ENCODE data around the gene GPC5.

GPC5 gene

DNA sequence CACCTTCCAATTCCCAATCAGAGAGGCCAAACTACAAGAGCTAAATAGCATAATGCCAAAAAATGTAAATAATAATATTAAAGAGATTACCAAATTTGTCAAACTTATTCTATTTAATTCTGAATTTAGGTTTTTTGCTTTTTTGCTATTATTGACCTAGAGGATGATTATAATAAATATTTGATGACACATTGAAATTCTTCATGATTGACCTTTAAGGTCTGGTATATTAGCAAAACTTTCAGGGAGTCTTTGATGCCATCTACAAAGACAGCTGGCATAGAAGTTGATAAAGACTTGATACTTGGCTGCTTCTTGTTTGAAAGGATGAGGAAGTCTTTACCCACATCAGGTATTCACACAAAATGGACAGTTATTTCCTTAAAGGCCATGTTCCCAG lies 1168.3 kb downstream of the GPC5 start:
- no peak for DNase-seq (ENCODE audit: low read depth)

DNA sequence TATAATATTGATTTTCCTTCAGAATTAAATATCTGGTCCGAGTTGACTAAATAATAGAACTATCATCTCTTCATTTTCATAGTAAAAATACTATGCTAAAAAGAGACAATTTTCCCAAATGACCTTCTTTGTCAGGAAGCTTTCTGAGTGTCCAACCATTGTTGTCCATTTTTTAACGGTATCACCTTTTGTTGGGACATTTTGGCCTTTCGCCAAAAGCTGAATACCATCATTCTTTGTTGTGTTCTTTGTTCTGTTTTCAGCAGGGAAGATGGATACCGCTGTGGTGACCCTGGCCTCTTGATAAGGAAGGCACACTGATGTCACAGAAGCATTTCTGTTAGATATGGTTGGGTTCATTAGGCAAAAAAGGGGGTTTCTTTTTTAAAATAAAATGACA lies 1173.8 kb downstream of the GPC5 start:
- no peak for DNase-seq (ENCODE audit: low read depth)

DNA sequence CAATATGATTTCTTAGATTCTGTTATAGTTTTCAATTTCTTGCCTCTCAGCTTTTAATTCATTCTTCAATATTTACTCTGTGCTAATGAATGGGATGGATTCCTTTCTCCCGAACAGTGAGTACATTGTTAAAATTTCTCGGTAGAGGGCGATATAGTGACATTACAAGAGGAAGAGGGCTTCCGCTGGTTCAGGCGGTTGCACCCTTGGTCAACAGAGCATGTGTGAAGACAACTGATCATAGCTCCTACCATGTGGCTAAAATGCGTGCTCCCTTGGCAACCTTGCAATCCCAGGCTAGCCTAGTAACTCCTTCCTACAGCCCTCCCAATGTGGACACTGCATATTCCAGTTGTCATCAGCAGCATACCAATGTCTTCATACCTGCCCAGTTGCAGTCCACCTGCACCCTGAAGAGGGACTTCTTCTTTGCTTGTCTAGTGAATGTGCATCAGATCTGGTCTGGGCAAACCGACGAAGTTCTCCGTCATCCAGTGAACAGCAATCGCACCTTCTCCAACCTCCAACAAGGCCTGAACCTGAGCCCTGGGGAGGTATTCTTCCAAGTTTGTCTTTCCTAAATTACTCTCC lies 1175.1 kb downstream of the GPC5 start:
- DNase-seq (ENCODE audit: low read depth), result no peak

DNA sequence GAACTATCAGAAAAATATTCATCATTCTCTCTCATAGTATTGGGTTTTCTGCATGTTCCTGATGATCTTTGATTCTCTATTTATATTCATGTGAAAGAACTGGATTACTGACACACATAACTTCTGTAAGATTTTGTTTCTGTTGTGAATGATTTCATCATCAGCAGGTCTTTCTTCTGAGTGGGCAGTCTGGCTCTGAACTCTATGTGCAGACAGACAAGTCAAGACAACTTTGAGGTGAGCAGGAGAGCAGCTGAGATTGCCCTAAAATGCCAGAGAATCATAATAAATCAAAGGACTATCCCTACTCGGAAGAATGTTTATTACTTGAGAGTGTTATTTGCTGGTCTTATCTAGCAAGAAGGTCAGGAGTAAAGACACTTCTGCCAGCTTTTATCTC lies 1176.1 kb downstream of the GPC5 start:
- DNase-seq (ENCODE audit: low read depth), result no peak

DNA sequence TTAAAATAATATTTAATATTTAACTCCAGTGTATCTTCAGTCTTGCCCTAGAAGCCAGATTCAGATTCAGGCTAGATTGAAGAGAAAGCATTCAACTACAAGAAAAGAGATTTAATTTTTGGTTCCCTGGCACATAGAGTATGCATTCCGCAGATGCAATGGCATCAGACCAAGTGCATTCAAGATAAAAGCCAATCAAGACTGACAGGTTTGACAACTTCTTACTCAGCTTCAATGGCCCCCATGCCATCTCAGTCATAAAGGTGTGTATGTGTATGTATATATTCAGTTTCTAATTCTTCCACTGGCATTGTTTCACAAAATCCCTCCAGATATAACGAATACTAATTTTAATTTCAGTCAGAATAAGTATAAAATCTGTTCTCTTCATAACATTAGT lies 1177.4 kb downstream of the GPC5 start:
- no peak for DNase-seq (ENCODE audit: low read depth)

DNA sequence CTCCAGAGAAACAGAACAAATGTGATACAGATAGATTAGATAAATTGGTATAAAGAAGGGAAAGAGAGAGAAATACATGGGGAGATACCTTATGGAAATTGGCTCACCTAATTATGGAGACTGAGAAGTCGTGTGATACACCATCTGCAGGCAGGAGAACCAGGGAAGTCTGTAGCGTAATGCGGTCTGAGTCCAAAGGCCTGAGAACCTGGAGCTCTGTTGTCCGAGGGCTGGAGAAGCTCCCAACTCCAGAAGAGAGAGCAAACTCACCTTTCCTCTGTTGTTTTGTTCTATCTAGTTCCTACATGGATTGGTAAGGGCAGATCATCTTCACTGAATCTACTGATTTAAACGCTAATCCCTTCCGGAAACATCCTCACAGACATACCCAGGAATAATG lies 1179.9 kb downstream of the GPC5 start:
- no peak for DNase-seq (ENCODE audit: low read depth)

DNA sequence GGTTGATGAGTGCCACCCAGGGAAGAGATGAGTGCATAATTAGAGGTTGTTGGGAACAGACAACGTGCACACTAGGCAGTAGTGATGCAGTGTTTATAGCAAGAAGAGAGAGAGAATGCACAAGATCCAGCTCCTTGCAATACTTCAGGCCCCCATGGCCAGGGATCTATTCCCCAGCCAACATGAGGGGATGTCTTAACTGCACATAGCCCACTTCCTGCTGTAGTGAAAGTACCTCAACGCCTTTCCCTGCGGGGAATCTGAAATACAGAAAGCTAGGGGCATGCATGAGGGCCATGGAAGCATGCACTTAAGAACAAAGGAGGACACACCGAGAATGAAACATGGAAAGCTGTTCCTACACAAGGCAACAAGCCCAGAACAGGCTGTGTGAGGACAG lies 1191.5 kb downstream of the GPC5 start:
- DNase-seq (ENCODE audit: low read depth), result no peak

DNA sequence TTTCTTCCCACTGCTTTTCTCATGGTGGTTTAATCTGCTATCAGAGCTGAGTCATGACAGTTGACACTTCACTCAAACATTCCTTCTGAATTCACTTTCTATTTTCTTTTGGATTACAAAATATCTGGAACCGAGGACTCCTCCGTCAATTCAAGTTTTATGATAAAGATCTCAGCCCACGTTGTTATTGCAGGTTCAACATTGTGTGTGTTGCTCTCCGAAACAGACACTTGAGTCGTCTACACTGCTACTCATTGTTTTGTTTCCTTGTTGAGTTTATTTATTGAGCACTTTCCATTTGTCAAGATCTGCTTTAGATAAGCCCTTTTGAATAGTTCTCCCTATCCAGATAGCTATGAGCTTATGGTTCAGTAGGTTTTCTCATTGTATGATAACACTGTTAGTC lies 1192.1 kb downstream of the GPC5 start:
- no peak for DNase-seq (ENCODE audit: low read depth)

DNA sequence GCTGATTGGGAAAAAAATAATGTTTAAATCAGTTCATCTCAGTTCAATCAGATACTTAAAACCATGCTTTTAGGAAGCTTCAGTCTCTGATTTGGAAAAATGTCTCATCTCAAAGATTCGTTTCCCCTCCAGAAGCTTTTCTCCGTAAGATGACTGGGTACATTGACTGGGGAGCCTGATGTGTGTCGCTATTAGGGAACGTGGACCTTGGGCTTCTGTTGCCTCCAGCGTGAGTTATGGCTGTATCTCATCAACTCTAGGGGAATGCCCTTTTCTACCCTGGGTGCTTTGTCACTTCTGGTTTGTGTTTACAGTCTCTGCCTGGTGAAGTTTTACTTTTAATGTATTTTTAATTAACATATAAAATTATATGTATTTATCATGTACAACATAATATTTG lies 1192.7 kb downstream of the GPC5 start:
- DNase-seq (ENCODE audit: low read depth), result no peak

DNA sequence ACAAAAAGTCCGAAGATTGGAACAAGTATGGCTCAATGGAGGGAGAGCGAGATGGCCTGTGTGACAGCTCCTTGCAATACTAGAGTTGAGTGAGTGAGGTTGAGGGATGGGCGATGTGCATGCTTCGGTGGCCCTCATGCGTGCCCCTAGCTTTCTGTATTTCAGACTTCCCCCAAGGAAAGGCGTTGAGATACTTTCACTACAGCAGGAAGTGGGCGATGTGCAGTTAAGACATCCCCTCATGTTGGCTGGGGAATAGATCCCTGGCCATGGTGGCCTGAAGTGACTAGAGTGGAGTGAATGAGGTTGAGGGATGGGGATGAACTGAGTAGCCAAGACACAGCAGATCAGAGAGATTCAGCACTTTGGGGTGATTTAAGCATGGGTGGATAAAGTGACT lies 1194.3 kb downstream of the GPC5 start:
- no peak for DNase-seq (ENCODE audit: low read depth)

DNA sequence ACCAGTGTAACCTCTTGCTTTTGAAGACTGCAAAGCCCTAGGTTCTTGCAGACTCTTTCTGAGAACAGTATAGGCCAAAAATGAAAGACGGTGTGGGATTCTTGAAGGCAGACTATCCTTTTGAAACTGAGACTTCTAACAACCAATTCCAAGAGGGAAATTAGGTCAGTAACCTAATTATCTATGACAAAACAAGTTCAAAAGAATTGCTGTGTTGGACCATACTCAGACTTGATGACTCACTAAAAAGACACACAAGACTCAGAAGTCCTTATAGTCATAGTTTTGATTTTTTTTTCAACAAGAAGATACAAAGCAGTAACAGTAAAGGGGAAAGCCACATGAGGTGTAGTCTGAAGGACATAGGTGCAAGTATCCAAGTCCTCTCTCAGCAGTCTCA lies 1204.1 kb downstream of the GPC5 start:
- no peak for DNase-seq (ENCODE audit: low read depth)

DNA sequence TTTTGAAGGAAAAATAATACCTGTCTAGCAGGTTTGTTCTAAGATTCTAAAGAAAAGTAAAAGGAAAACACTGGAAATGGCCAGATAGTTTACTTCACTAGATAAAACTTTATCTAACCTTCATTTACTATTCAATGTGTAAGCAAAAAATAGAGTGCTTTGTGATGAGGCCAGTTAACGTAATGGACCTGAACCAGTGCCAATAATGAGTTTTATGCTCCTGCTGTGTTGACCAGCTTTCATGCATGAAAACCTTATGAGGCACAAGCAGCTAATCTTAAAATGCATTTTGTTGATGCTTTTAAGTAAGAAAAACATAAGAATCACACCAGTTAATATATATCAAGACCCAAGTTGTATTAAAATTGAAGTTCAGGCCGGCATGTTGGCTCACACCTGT lies 1211.0 kb downstream of the GPC5 start:
- DNase-seq (ENCODE audit: low read depth), result no peak

DNA sequence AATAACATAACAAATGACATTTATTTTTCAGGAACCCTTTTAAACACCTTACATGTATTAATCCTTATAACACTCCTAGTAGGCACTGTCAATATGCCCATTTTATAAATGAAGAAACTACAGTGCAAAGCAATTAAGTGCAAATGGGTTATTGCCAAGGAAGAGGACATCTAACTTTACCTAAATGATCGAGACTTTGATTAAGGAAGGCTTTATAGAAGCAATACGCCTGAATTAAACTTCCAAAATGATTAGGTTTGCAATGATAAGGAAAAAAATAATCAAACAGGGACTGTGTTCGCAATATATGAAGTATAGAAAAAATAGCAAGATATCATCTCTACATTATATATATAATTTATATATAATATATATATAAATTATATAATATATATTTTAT lies 1214.5 kb downstream of the GPC5 start:
- DNase-seq (ENCODE audit: low read depth), result no peak

DNA sequence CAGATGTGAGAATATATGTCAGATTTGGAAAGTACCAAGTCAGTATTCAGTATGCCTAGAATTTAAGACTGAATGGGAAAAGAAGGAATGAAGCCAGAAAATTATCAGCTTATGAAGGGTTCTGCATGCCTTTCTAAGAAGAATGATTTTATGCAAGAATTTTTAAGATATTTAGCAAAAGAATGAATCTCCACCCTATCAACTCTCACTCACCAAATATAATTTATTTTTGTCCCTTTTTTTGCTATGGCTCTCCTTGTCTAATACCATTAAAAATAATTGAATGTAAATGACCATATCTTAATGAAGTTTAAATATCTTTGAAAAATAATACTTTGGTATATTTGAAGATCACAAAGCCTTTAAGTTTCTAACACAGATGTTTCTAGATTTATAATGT lies 1215.5 kb downstream of the GPC5 start:
- no peak for DNase-seq (ENCODE audit: low read depth)

DNA sequence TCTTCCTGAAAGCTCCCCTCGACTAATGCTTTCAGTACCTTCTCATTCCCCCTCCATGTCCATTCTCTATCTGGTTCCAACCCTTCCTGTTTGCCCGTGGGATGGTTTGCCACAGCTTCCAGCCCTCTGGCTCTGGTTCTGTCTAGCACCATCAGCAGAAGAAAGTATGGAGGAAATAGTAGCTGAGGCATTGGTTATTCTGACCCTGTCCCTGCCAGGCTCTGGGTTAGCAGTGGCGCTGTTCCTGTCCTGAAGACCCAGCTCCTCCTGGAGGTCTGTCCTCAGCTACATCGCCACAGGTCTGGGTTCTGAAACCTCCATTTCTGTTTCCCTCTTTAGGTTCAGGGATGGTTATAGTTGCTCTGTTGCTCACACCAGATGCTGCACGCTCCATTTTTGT lies 1223.6 kb downstream of the GPC5 start:
- no peak for DNase-seq (ENCODE audit: low read depth)

DNA sequence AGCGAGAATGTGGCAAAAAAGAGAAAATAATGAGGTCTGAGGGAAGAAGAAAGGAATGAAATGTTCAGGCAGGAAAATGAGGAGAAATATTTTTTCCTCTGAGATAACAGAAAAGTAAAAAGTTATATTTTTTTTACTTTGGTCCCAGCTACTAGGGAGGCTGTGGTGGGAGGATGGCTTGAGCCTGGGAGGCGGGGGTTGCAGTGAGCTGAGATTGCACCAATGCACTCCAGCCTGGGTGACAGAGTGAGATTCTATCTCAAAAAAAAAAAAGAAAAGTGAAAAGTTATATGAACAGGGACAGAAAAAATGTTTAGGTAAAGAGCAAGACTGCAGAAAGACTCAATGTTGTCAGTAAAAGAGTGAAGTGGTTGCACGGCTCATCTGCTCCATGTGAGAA lies 1224.5 kb downstream of the GPC5 start:
- no peak for DNase-seq (ENCODE audit: low read depth)

DNA sequence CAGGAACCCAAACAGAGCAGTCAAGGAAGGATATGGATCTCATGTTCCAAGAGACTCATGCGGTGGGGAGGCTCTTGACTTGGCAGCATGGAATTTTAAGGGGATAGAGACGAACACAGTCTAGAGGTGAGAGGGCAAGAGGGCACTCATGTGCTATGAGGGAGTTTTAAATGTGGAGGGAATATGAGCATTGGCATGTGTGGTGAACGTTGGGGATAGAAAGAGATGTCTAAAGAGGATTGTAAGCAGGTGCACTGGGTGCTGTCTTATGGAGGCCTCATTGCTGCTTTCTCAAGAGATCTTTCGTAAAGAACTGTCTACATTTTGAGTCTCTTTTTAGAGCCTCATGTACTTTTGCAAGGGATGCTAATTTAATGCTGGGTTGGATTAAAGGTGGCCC lies 1227.9 kb downstream of the GPC5 start:
- no peak for DNase-seq (ENCODE audit: low read depth)

DNA sequence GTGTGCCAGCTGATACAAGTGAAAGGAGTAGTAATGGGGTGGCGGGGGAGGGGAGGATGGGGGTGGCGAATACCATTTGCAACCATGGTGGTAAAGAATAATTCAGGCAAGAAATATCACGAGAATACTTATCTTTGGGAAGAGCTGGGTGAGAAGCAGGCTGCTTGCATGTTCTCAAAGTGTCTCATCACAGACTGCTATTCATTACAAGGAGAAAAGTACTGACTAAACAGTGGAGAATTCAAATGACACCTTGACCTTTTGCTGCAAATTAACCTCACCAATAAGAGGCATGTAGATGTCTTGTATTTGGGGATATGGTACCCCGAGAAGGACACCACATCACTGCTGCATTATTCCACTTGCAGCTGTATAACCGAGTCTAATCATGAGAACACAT lies 1242.5 kb downstream of the GPC5 start:
- no peak for DNase-seq (ENCODE audit: low read depth)

DNA sequence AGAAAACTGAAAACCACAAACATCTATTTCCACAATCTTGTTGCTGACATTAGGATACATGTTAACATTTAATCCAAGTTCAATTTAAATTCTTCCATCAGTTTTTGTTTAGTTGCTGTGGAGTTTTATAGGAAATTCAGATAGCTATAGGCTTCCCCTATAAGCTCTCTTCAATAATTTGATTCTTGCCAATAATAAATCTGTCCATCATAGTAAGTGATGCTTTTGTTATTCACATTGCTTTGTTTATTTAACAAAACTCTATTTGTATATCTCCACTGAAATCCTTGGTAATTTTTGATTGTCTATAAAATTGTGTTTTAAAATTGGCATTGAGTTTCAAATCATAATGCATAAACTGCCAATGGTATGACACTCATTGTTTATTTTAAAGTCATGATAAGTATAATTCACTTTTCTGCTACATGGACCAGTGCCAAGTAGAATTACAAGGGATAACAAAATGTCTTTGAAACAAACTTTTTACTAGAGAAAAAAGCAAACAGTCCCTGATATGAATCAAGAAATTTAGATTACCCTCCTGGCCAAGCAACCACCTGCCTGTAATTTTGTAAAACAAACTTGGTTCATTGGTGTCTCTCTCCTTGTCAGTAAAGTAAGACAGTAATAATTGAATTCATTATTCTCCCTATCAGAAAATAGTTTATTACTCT lies 1250.9 kb downstream of the GPC5 start:
- DNase-seq (ENCODE audit: low read depth), result no peak

DNA sequence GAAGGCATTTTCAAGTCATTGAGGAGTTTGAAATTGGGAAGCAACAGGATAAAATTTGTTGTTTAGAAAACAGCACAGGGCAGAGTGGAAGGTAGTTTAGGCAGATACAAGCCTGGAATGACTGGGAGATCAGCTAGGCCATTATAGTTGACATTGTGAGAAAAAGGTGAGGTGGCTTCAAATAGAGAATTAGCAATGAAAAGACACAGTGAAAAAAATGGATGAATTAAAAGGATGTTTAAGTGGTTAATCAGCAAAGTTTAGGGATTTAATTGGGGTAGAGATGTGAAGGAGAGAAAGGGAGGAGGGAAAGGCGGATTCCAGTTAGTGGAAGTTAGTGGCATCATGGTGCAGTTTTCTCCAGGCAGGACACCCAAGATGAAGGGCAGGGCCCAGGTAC lies 1257.7 kb downstream of the GPC5 start:
- DNase-seq (ENCODE audit: low read depth), result no peak

DNA sequence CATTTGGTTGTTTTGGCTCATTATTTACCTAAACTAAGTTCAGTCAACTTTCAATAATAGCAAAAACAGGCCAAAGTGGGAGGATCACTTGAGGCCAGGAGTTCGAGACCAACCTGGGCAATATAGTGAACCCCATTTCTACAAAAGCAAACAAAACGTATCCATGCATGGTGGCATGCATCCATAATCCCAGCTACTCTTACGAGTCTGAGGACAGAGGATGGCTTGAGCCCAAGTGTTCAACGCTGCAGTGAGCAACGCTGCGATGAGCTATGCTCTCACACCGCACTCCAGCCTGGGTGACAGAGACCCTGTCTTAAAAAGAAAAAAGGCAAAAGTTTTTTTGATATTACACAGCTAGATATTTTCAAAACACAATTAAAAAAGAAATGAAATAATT lies 1258.2 kb downstream of the GPC5 start:
- DNase-seq (ENCODE audit: low read depth), result no peak

DNA sequence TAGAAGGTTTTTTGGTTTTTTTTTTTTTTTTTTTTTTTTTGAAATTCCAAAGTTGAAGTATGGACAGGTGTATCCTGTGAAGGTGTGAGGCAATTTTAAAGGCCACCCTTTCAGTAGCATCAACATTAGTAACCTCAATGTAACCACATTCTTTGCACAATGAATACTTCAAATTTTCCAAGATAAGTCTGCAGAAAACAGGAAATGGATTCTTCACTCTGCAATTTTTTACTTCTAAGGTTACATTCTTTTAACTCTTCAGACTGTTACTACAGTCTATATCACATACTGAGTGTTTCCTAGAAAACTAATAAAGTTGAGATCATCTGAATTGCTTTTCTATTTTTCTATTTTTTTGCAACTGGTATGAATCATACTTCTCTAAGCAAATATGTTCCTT lies 1259.1 kb downstream of the GPC5 start:
- DNase-seq (ENCODE audit: low read depth), result no peak

DNA sequence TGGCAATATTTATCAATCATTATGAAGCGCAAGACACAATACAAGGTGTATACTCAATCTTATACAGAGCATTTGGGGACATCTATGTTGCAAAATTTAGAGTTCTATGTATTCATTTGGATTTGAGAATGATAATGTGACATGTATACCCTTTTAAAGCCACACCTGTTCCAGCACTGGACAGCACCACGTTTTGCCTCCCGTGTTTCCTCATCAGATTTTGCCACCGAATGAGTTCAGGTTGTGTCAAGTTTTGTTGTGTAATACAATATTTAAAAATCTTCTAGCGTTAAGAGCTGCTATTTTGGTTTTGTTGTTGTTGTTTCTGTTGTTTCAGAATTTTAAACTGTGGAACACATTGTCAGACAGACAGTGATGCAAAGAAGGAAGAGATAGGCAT lies 1259.9 kb downstream of the GPC5 start:
- no peak for DNase-seq (ENCODE audit: low read depth)

DNA sequence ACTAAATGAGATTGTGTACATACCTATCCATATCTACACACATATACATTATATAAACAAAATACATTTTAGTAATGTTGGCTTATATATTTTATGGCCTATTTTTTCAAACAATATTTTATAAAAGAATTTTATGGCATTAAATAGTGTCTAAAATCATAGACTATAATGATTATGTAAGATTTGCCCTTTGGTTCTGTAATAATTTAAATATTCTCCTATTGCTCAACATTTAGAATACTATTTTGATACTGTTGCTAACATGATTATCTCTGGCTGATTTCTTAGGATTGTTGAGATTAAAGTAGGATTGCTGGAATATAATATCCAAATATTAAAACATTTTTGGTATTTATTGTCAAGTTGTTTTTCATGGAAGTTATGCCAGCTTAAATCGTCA lies 1263.0 kb downstream of the GPC5 start:
- no peak for DNase-seq (ENCODE audit: low read depth)

DNA sequence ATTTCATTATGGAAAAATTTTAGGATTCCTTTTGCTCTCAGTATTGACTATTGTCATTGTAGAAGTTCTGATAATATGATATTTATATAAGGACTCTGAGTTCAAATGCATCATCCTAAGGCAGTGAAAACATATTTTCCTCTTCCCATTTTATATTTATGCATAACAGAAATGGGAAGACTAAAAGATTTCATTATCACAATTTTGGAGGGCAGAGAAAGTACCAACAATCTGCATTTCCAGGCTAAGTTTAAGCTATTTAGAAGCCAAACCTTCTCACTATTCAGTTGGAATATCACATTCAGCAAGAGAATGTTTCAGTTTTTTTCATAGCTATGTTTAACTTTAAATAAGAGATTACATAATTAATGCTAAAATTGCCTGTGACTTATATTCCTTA lies 1269.7 kb downstream of the GPC5 start:
- no peak for DNase-seq (ENCODE audit: low read depth)

Data from stimulated activated CD8-positive, alpha-beta memory T cell treated with anti-CD3 and anti-CD28 coated beads, Interleukin-7, amount 100 ng/mL, for 24 hours (primary cell).